Right cardiac atrium (tissue), 5 donors: ENCODE data around the gene OGG1. TPM values are rescaled to one million over a fixed set of nuclear protein-coding genes. Genes with fewer than 3 reads are reported as not detected.

Experiments used
- ATAC-seq, 2 donors: fragments of 200-7000 bp; cut with Tn5 transposase; one replicate each; pipeline versions ENCODE4 v1.8.0 to v1.9.1; 2020; ENCODE audit warnings: moderate library complexity in 2 of 2, mild to moderate bottlenecking in 1 of 2
- DNase-seq, 3 donors: peaks; one replicate each; pipeline ENCODE4 v3.0.0-alpha.2; 2020
- H3K27ac ChIP-seq: one replicate; pipeline ENCODE4 v1.5.1; 2013; ENCODE audit warnings: mild to moderate bottlenecking, low read length, control low read depth, moderate library complexity
- H3K27me3 ChIP-seq: one replicate; pipeline ENCODE4 v1.6.1; 2013; ENCODE audit not compliant: control insufficient read depth, insufficient read depth
- H3K4me1 ChIP-seq: one replicate; pipeline ENCODE4 v1.6.1; 2013; ENCODE audit warnings: low read length; ENCODE audit not compliant: control insufficient read depth, insufficient read depth
- H3K4me3 ChIP-seq: one replicate; pipeline ENCODE4 v1.5.1; 2013; ENCODE audit warnings: low read length, control low read depth
- H3K9me3 ChIP-seq: one replicate; pipeline ENCODE4 v1.6.1; 2013; ENCODE audit warnings: low read length; ENCODE audit not compliant: control insufficient read depth
- WGBS: extraction: QIAGEN DNeasy Blood & Tissue Kit; methylation state at CpG from one replicate; pipeline ENCODE4 v1.1.7; 2013; 5-methylcytosine and 5-hydroxymethylcytosine counted together
- intact Hi-C, 4 donors: fragments of 100-400 bp; cut with DNase I; formaldehyde crosslinking; loops; one replicate each; pipeline versions ENCODE4 v1.11.0 to v1.14.0; 2022 to 2023
- polyA plus RNA-seq: library from polyadenylated mRNA; stranded (reverse); fragments of 200-250 nt; gene quantifications from one replicate; pipeline ENCODE4 v1.2.3, GENCODE V29; 2013
- total RNA-seq, 4 donors: library from RNA; stranded (reverse); fragmentation: NEBNext Ultra II Directional; extraction: Animal tissue kit (Norgen Biotek cat#: 25700); gene quantifications; one replicate each; pipeline ENCODE4 v1.2.1, GENCODE V29; 2021
- donor health status: healthy with polysubstance abuse.
- donor health status: DM: no; HTN: yes; CAD: no.
- donor health status: DM: no; HTN: no; CAD: no.
- donor health status: DM: no; HTN: yes; CAD: no; lungs with severe emphysema.
- donor health status: DM: yes; HTN: yes; CAD: no.

Gene OGG1
- total and polyA plus RNA-seq, 5 donors, result 9.6 to 15.5 (median 14.8) TPM

DNA sequence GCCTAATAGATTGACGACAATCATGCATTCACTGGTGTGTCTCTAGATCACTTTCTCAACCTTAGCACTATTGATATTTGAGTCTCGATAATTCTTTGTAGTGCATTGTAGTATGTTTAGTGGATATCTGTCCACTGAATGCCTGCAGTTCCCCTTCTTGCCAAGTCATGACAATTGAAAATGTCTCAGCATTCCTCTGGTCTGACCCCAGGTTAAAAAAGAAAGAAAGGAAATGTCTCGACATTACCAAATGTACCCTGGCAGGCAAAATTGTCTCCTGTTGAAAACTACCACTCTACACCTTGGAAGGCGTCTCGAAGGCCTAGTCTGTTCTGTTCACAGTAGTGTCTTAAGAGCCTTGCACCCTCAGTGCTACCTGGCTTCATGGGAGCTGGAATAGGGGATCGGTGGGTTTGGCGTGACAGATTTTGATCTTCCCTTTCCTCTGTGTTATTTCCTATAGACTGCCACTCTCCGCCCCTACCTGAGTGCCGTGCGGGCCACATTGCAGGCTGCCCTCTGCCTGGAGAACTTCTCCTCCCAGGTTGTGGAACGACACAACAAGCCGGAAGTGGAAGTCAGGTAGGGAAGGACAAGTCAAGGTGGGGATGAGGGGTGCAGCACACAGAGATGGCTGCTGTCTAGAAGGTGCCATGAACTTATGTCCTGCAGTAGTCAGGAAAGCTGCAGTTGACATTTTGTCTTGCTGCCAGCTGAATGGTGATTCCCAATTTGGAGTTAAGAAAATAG, 47.6 kb downstream of the OGG1 start:
- Histone ChIP-seq H3K4me1 (no peaks in the 10 kb centered on the region), H3K27me3 (no peaks in the 10 kb centered on the region), H3K4me3 (no peak overlapping the region), H3K9me3 (no peaks in the 10 kb centered on the region), H3K27ac (no peak overlapping the region)
- DNase-seq (no peak), ATAC-seq (no peak)
- WGBS, result 92% methylated on average over 12 of the region's 12 CpGs
- intact Hi-C loops, result no loop called here

DNA sequence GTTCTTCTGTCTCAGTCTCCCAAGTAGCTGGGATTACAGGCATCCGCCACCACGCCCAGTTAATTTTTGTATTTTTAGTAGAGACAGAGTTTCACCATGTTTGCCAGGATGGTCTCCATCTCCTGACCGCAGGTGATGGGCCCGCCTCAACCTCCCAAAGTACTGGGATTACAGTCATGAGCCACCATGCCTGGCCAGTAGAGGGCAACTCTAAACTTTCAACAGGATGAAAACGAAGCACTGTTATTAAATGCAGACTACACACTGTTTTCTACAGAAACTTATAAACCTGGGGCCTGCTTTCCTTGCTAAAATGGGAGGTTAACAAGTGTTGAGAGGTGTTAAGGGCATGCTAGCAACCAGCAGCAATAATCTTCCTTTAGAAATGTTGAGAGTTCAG, 50.8 kb downstream of the OGG1 start:
- intact Hi-C loops, result no loop called here
- peaks cover 4% of the 10 kb centered on the region for H3K4me1 ChIP-seq
- DNase-seq (no peak), ATAC-seq (no peak)
- WGBS, result 88% methylated on average over 5 of the region's 5 CpGs
- no peaks in the 10 kb centered on the region for H3K27me3 ChIP-seq
- H3K9me3 ChIP-seq, result no peaks in the 10 kb centered on the region
- no peak overlapping the region for H3K27ac ChIP-seq
- no peak overlapping the region for H3K4me3 ChIP-seq

DNA sequence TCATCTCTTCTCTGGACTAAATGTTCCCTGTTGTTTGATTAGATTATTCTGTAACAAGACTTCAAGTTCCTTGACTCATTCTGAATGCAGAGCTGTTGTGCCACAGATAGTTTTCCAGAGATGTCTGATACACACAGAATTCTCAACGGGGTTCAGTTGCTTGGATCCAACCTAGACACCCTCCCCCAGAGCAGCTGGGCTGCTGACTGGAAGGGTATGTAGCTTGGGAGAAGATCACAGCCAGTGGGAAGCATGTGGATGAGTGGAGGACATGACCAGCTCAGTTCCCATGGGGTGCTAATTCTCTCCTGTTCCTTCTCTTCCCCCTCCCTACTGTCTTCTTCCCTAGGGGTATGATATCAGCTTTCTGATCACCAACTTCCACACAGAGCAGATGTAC, 53.7 kb downstream of the OGG1 start:
- ATAC-seq (peak in 1 of 2 donors; percentile 19), DNase-seq (no peak)
- intact Hi-C loops, result no loop called here
- Histone ChIP-seq H3K4me3 (no peak overlapping the region), H3K9me3 (no peaks in the 10 kb centered on the region), H3K27ac (peak overlapping the region; percentile 87), H3K27me3 (no peaks in the 10 kb centered on the region), H3K4me1 (peaks cover 4% of the 10 kb centered on the region)
- 78% methylated on average over 1 of the region's 1 CpG for WGBS

DNA sequence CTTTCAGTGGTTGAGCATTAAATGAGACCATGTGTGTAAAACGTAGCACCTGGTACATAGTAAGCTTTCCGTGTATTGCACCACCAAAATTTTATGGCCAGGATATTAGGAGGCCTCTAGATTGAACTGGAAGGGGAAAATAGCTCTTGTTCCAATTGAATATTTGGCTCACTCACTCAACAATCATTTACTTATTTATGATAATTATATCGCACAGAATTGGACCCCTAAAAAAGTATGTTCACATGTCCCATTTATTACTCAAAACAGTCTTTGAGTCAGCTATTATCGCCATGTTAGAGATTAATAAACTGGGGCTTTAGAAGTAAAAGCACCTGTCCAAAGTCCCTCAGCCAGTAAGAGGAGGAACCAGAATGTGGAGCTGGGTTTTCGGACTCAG, 55.2 kb downstream of the OGG1 start:
- H3K4me1 ChIP-seq, result peaks cover 4% of the 10 kb centered on the region
- no peak overlapping the region for H3K27ac ChIP-seq
- 91% methylated on average over 5 of the region's 5 CpGs for WGBS
- no peaks in the 10 kb centered on the region for H3K27me3 ChIP-seq
- intact Hi-C loops, result no loop called here
- ATAC-seq, result no peak
- no peaks in the 10 kb centered on the region for H3K9me3 ChIP-seq
- H3K4me3 ChIP-seq, result no peak overlapping the region
- DNase-seq, result no peak

DNA sequence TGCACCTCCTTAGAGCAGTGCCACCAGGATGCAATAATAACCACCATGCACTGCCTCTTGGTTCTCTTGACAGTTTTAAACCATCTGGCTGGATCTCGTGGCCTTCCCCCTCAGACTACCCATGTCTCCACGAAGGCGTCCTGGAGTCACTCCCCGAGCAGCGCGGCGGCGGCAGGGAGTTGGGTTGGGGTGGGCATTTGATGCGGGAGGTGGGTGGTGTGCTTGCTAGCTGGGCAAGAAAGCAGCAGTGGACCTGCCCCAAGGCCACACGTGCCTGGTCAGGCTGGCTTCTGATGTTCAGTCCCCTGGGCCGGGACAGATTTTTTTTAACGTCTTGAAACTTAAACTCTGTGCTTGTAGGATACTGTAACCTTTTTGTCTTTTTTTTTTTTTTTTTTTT, 56.4 kb downstream of the OGG1 start:
- intact Hi-C loops, result no loop called here
- H3K9me3 ChIP-seq, result no peaks in the 10 kb centered on the region
- WGBS, result 89% methylated on average over 12 of the region's 12 CpGs
- peaks cover 6% of the 10 kb centered on the region for H3K4me1 ChIP-seq
- H3K27ac ChIP-seq, result no peak overlapping the region
- no peak overlapping the region for H3K4me3 ChIP-seq
- H3K27me3 ChIP-seq, result no peaks in the 10 kb centered on the region
- DNase-seq (peak in 1 of 3 donors; percentile 38), ATAC-seq (no peak)

Other genes with a start within 250 kb of the OGG1 start
- gene LHFPL4, start 196.1 kb upstream of the OGG1 start, total RNA-seq, result not detected
- 0.02 TPM for gene LHFPL4, start 196.1 kb upstream of the OGG1 start, polyA plus RNA-seq
- 10 to 100 TPM; 41.3 to 84.3 (median 47.2) TPM for gene MTMR14, start 100.4 kb upstream of the OGG1 start, total RNA-seq
- 49.4 TPM for gene MTMR14, start 100.4 kb upstream of the OGG1 start, polyA plus RNA-seq
- under 1 TPM in 3 of 4 donors, not detected in 1; 0.11 to 0.31 (median 0.15) TPM for gene CPNE9, start 46.1 kb upstream of the OGG1 start, total RNA-seq
- gene CPNE9, start 46.1 kb upstream of the OGG1 start, polyA plus RNA-seq, result 0.07 TPM
- gene BRPF1, start 18.2 kb upstream of the OGG1 start, total RNA-seq, result 10 to 100 TPM in 3 of 4 donors, 1 to 10 TPM in 1; 9.2 to 12.0 (median 11.7) TPM
- gene BRPF1, start 18.2 kb upstream of the OGG1 start, polyA plus RNA-seq, result 6.4 TPM
- 10 to 100 TPM; 20.1 to 24.9 (median 21.0) TPM for gene CAMK1, start 20.0 kb downstream of the OGG1 start, total RNA-seq
- gene CAMK1, start 20.0 kb downstream of the OGG1 start, polyA plus RNA-seq, result 22.1 TPM
- gene TADA3, start 42.5 kb downstream of the OGG1 start, total RNA-seq, result 10 to 100 TPM; 42.0 to 51.3 (median 46.3) TPM
- 38.4 TPM for gene TADA3, start 42.5 kb downstream of the OGG1 start, polyA plus RNA-seq
- gene ARPC4, start 43.1 kb downstream of the OGG1 start, total RNA-seq, result 100 to 1,000 TPM in 1 of 4 donors, 10 to 100 TPM in 3; 63.8 to 104 (median 73.0) TPM
- gene ARPC4, start 43.1 kb downstream of the OGG1 start, polyA plus RNA-seq, result 51.1 TPM
- gene TTLL3, start 60.3 kb downstream of the OGG1 start, total RNA-seq, result 10 to 100 TPM; 20.6 to 27.3 (median 23.8) TPM
- 23.7 TPM for gene TTLL3, start 60.3 kb downstream of the OGG1 start, polyA plus RNA-seq
- 10 to 100 TPM; 31.2 to 37.7 (median 37.6) TPM for gene RPUSD3, start 94.1 kb downstream of the OGG1 start, total RNA-seq
- 43.3 TPM for gene RPUSD3, start 94.1 kb downstream of the OGG1 start, polyA plus RNA-seq
- gene CIDEC, start 130.3 kb downstream of the OGG1 start, total RNA-seq, result 1 to 10 TPM in 1 of 4 donors, under 1 TPM in 2, not detected in 1; 0.38 to 8.4 (median 0.40) TPM
- 29.5 TPM for gene CIDEC, start 130.3 kb downstream of the OGG1 start, polyA plus RNA-seq
- 10 to 100 TPM; 20.3 to 22.4 (median 20.4) TPM for gene JAGN1, start 140.7 kb downstream of the OGG1 start, total RNA-seq
- 26.0 TPM for gene JAGN1, start 140.7 kb downstream of the OGG1 start, polyA plus RNA-seq
- 1 to 10 TPM; 1.0 to 2.2 (median 1.4) TPM for gene IL17RE, start 152.9 kb downstream of the OGG1 start, total RNA-seq
- 1.2 TPM for gene IL17RE, start 152.9 kb downstream of the OGG1 start, polyA plus RNA-seq
- 10 to 100 TPM; 35.1 to 48.1 (median 41.9) TPM for gene IL17RC, start 167.1 kb downstream of the OGG1 start, total RNA-seq
- 40.4 TPM for gene IL17RC, start 167.1 kb downstream of the OGG1 start, polyA plus RNA-seq
- gene CRELD1, start 183.9 kb downstream of the OGG1 start, total RNA-seq, result 10 to 100 TPM; 59.6 to 88.4 (median 66.9) TPM
- gene CRELD1, start 183.9 kb downstream of the OGG1 start, polyA plus RNA-seq, result 92.8 TPM
- gene PRRT3, start 202.5 kb downstream of the OGG1 start, total RNA-seq, result 1 to 10 TPM; 1.4 to 2.1 (median 1.7) TPM
- 1.2 TPM for gene PRRT3, start 202.5 kb downstream of the OGG1 start, polyA plus RNA-seq
- gene EMC3, start 236.9 kb downstream of the OGG1 start, total RNA-seq, result 10 to 100 TPM; 84.3 to 89.8 (median 87.6) TPM
- gene EMC3, start 236.9 kb downstream of the OGG1 start, polyA plus RNA-seq, result 85.2 TPM